ENCODE data around the gene PTPRN2.

PTPRN2 gene

GRCh38 chr7:158375034-158375433 lies 212.6 kb downstream of the PTPRN2 start:
- TF ChIP-seq, protein P1, sequence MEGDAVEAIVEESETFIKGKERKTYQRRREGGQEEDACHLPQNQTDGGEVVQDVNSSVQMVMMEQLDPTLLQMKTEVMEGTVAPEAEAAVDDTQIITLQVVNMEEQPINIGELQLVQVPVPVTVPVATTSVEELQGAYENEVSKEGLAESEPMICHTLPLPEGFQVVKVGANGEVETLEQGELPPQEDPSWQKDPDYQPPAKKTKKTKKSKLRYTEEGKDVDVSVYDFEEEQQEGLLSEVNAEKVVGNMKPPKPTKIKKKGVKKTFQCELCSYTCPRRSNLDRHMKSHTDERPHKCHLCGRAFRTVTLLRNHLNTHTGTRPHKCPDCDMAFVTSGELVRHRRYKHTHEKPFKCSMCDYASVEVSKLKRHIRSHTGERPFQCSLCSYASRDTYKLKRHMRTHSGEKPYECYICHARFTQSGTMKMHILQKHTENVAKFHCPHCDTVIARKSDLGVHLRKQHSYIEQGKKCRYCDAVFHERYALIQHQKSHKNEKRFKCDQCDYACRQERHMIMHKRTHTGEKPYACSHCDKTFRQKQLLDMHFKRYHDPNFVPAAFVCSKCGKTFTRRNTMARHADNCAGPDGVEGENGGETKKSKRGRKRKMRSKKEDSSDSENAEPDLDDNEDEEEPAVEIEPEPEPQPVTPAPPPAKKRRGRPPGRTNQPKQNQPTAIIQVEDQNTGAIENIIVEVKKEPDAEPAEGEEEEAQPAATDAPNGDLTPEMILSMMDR (IDR thresholded peaks at IDR 0.05; ENCODE audit: low read depth, low read length) = no peak

DNA sequence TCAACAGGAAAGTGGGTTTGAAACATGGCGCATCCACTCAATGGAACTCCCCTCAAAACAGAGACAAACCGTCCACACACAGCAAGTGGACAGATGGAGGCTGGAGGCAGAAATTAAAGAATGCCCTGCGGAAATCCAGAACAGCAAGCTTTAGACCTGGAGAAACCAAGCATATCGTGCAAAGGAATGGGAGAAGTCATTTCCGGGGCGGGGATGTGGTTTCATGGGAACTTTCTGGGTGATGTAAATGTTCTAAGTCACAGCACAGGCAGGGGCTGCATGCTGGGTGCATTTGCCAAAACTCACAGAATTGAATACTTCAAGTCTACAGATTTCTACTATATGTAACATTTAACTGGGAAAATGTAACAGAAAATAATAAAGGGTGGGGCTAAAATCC lies 213.0 kb downstream of the PTPRN2 start:
- TF ChIP-seq, protein P1 (IDR thresholded peaks at IDR 0.05; ENCODE audit: low read depth, low read length) = no peak
- H3K4me3 ChIP-seq (ENCODE audit: low read depth, low read length) = no peak overlapping the region

More at GRCh38 chr7:158375034-158375433, 212.6 kb downstream of the PTPRN2 start:
- H3K4me3 ChIP-seq (ENCODE audit: low read depth, low read length) = no peak overlapping the region

DNA sequence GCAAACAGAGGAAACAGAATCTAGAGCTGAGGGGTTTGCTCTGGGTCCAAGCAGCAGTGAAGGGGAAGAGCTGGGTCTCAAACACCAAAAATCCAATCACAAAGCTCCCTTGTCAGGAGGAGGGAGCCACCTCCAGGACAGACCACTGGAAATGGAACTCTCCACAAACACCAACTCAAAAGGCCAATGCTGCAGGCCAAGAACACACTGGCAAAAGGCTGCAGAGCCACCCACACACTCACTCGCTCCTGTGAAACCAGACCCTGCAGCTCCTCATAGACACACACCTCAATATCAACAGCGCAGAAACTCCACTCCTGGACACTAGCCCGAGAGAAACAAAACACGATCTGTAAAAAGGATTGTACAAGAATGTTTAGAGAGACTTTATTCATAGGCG lies 213.5 kb downstream of the PTPRN2 start:
- TF ChIP-seq, protein P1 (IDR thresholded peaks at IDR 0.05; ENCODE audit: low read depth, low read length) = no peak
- no peak overlapping the region for H3K4me3 ChIP-seq (ENCODE audit: low read depth, low read length)

GRCh38 chr7:158373476-158374133 lies 214.0 kb downstream of the PTPRN2 start:
- H3K4me3 ChIP-seq (ENCODE audit: low read depth, low read length) = no peak overlapping the region

DNA sequence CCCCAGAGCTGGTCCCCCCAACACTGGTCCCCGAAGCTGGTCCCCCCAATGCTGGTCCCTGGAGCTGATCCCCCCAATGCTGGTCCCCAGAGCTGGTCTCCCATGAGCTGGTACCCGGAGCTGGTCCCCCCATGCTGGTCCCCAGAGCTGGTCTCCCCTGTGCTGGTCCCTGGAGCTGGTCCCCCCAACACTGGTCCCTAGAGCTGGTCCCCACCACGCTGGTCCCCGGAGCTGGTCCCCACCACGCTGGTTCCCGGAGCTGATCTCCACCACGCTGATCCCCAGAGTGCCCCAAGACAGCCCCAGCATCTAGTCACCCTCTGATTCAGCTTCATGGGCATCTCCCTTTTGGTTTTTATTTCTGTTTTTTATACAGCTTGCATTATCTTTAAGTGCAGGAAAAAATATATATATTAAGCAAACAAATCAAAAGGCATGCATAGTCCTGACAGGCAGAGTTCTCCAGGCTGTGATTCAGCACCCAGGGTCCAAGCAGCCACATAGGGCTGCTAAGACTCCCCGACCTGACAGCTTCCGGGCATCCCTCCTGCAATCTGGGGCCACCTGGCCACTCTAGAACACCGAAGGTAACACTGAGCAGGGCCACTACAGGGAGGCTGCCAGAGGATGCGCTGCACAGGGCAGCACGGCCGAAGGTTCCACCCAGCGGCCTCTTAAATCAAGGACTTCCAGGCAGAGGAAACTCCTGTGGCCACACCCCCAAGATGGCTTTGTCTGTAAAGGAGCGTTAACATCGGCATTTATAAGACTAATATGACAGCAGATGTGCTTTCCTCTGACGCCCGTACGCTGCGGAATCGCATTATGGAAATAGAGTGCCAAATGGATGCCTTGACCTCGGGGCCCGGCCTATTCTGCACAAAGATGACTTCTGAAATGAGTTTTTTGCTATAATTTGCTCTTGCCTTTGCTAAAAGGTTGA lies 215.0 kb downstream of the PTPRN2 start:
- TF ChIP-seq, protein P1 (IDR thresholded peaks at IDR 0.05; ENCODE audit: low read depth, low read length) = no peak
- H3K4me3 ChIP-seq (ENCODE audit: low read depth, low read length) = no peak overlapping the region

More at GRCh38 chr7:158373476-158374133, 214.0 kb downstream of the PTPRN2 start:
- TF ChIP-seq, protein P1 (IDR thresholded peaks at IDR 0.05; ENCODE audit: low read depth, low read length) = no peak

GRCh38 chr7:158371856-158372255 lies 215.8 kb downstream of the PTPRN2 start:
- TF ChIP-seq, protein P1 (IDR thresholded peaks at IDR 0.05; ENCODE audit: low read depth, low read length) = no peak
- H3K4me3 ChIP-seq (ENCODE audit: low read depth, low read length) = no peak overlapping the region

GRCh38 chr7:158369866-158370265 lies 217.8 kb downstream of the PTPRN2 start:
- TF ChIP-seq, protein P1 (IDR thresholded peaks at IDR 0.05; ENCODE audit: low read depth, low read length) = no peak
- no peak overlapping the region for H3K4me3 ChIP-seq (ENCODE audit: low read depth, low read length)

Measured in WI38 (cell line).